HepG2 (cell line): ENCODE measurements around the gene SRF. TPM values are rescaled to one million over a fixed set of nuclear protein-coding genes. Genes with fewer than 3 reads are reported as not detected.

Experiments used
- ATAC-seq: fragments of 200-7000 bp; cut with Tn5 transposase; 3 replicates; pipeline ENCODE4 v1.9.1; 2020; ENCODE audit warnings: mild to moderate bottlenecking, moderate library complexity
- BruUV-seq: library from RNA; stranded (reverse); fragments of 400-500 nt; replicated peaks from 2 replicates; lab custom pipeline; 2021; lab: Mats Ljungman, UMichigan
- CTCF ChIA-PET: fragments of 300-600 bp; formaldehyde crosslinking; extraction: SDS; loops from one replicate; lab custom pipeline; 2021; ENCODE audit warnings: low total read pairs, inconsistent platforms, low intra/inter-chr PET ratio; lab: Yijun Ruan, JAX
- POLR2A ChIA-PET: fragments of 350-600 bp; sonication (Branson Sonifier 250); formaldehyde crosslinking; loops from one replicate; lab custom pipeline; 2020; ENCODE audit warnings: antibody characterized with exemption, inconsistent platforms; lab: Yijun Ruan, JAX
- DNase-seq: peaks from one replicate; pipeline ENCODE4 v3.0.0-alpha.2; 2015; ENCODE audit warnings: low spot score
- FAIRE-seq: peaks from 3 replicates; lab custom pipeline; 2011; peaks lifted over from hg19 to GRCh38; lab: Jason Lieb, UNC
- H2AFZ ChIP-seq: one replicate; pipeline ENCODE4 v1.6.1; 2011; ENCODE audit warnings: low read length, inconsistent platforms
- H3K27ac ChIP-seq: fragments of 300-600 bp; 3 replicates; pipeline ENCODE4 v1.8.0; 2011; ENCODE audit warnings: mixed run types, mild to moderate bottlenecking, mixed read lengths, low read length, inconsistent platforms; ENCODE audit not compliant: insufficient read depth; ENCODE audit errors: extremely low read length
- H3K27me3 ChIP-seq, 2 experiments: fragments of 200-600 bp in 1 of 2; 2 replicates in 1 of 2; 3 replicates in 1 of 2; pipeline versions ENCODE4 v1.6.0 to v1.8.0; 2011; ENCODE audit warnings: low read length in 2 of 2, mild to moderate bottlenecking in 2 of 2, moderate library complexity in 2 of 2, inconsistent platforms in 1 of 2; ENCODE audit not compliant: insufficient read depth in 2 of 2, control insufficient read depth in 1 of 2
- H3K36me3 ChIP-seq, 2 experiments: fragments of 200-600 bp in 1 of 2; replicated peaks in 1 of 2; 2 replicates in 1 of 2; 3 replicates in 1 of 2; pipeline versions ENCODE4 v1.5.1 to v1.8.0; 2011; ENCODE audit warnings: low read length in 2 of 2, inconsistent platforms in 1 of 2; ENCODE audit not compliant: insufficient read depth in 2 of 2, control insufficient read depth in 1 of 2
- H3K4me1 ChIP-seq: 2 replicates; pipeline ENCODE4 v1.5.1; 2012; ENCODE audit warnings: low read length, inconsistent platforms; ENCODE audit not compliant: insufficient read depth
- H3K4me2 ChIP-seq: 2 replicates; pipeline ENCODE4 v1.6.0; 2011; ENCODE audit warnings: low read depth, low read length, inconsistent platforms
- H3K4me3 ChIP-seq, 3 experiments: fragments of 200-600 bp in 1 of 3; sonication (generic), shearing (Covaris generic) in 1 of 3; replicated peaks in 1 of 3; 2 replicates each; pipeline ENCODE4 v1.5.1; 2011 to 2016; ENCODE audit warnings: low read length in 3 of 3, inconsistent platforms in 2 of 3, low read depth in 2 of 3, mild to moderate bottlenecking in 2 of 3, control low read depth in 1 of 3, mixed read lengths in 1 of 3; ENCODE audit not compliant: insufficient read depth in 1 of 3
- H3K79me2 ChIP-seq: one replicate; pipeline ENCODE4 v1.6.1; 2011; ENCODE audit warnings: low read length, inconsistent platforms; ENCODE audit not compliant: insufficient read depth
- H3K9ac ChIP-seq: 2 replicates; pipeline ENCODE4 v1.6.0; 2011; ENCODE audit warnings: mild to moderate bottlenecking, low read depth, low read length, inconsistent platforms; ENCODE audit not compliant: insufficient read depth
- H3K9me3 ChIP-seq: 2 replicates; pipeline ENCODE4 v1.5.1; 2012; ENCODE audit warnings: mild to moderate bottlenecking, low read length
- H4K20me1 ChIP-seq: 2 replicates; pipeline ENCODE4 v1.6.0; 2011; ENCODE audit warnings: inconsistent platforms, mild to moderate bottlenecking, low read length, moderate library complexity; ENCODE audit not compliant: insufficient read depth
- AGO2 ChIP-seq: fragments of 200-400 bp; formaldehyde crosslinking; optimal IDR thresholded peaks from 2 replicates; pipeline ENCODE3; 2017; ENCODE audit warnings: mild to moderate bottlenecking, low read depth, low read length, moderate library complexity
- FLYWCH1 ChIP-seq: sonication (generic); formaldehyde crosslinking; IDR thresholded peaks from 2 replicates; pipeline ENCODE4 v1.8.1; 2023; ENCODE audit warnings: mild to moderate bottlenecking, missing genetic modification reagents
- GMEB2 ChIP-seq: IDR thresholded peaks from 2 replicates; pipeline ENCODE4 v1.6.1; 2016; ENCODE audit warnings: missing biosample characterization, missing genetic modification reagents, low read depth
- NFIC ChIP-seq: IDR thresholded peaks from 2 replicates; pipeline ENCODE4 v1.6.1; 2012; ENCODE audit warnings: mild to moderate bottlenecking, low read length, inconsistent platforms
- RXRB ChIP-seq: IDR thresholded peaks from 2 replicates; pipeline ENCODE4 v1.6.1; 2016; ENCODE audit warnings: borderline replicate concordance, missing genetic modification reagents, missing compliant biosample characterization
- STAG1 ChIP-seq: sonication (generic); formaldehyde crosslinking; IDR thresholded peaks from 2 replicates; pipeline ENCODE4 v1.4.0; 2020; ENCODE audit warnings: missing genetic modification reagents
- ZNF20 ChIP-seq: sonication (generic); formaldehyde crosslinking; IDR thresholded peaks from 2 replicates; pipeline ENCODE4 v1.4.0; 2020; ENCODE audit warnings: mild to moderate bottlenecking, moderate library complexity, missing genetic modification reagents
- WGBS: methylation state at CpG from one replicate; pipeline ENCODE4 v1.1.6; 2017; ENCODE audit warnings: low lambda C conversion rate; 5-methylcytosine and 5-hydroxymethylcytosine counted together
- in situ Hi-C: cut with HindIII; loops from 2 replicates; pipeline ENCODE4 v1.10.0; 2017; ENCODE audit warnings: low pct_unique_long_range_greater_than_20kb; ENCODE audit not compliant: extremely low pct_ligation_motif_present
- intact Hi-C: fragments of 100-400 bp; cut with micrococcal nuclease; formaldehyde crosslinking; loops from one replicate; pipeline ENCODE4 v1.10.0; 2022; ENCODE audit not compliant: unreplicated experiment
- polyA plus RNA-seq, 8 experiments: library from polyadenylated mRNA; depleted of rRNA in 3 of 8; stranded (reverse) in 7 of 8; unstranded in 1 of 8; fragments of >200 nt; fragmentation: Illumina TruSeq in 4 of 8; extraction: Trizol in 4 of 8; gene quantifications; 2 replicates each; pipeline versions ENCODE4 v1.2.1 to v1.2.3, GENCODE V29; 2011 to 2016; ENCODE audit warnings: low read depth in 4 of 8, missing spikeins in 1 of 8, mixed read lengths in 1 of 8; ENCODE audit not compliant: insufficient read depth in 1 of 8
- total RNA-seq, 5 experiments: library from RNA; depleted of rRNA; stranded (reverse); fragments of >200 nt; fragmentation: Illumina TruSeq; extraction: Trizol; gene quantifications; 2 replicates each; pipeline ENCODE4 v1.2.3, GENCODE V29; 2016; ENCODE audit warnings: low read depth in 1 of 5
- TF ChIP-seq, protein P1 (sequence below): sonication (generic); formaldehyde crosslinking; IDR thresholded peaks from 2 replicates; pipeline ENCODE4 v1.5.1; 2020; ENCODE audit warnings: mild to moderate bottlenecking, missing genetic modification reagents, moderate library complexity
- TF ChIP-seq, protein P2 (sequence below): sonication (generic); formaldehyde crosslinking; conservative IDR thresholded peaks from 2 replicates; pipeline ENCODE4 v1.8.0; 2022; ENCODE audit warnings: missing genetic modification reagents
- TF ChIP-seq, protein P3 (sequence below): sonication (generic); formaldehyde crosslinking; IDR thresholded peaks from 2 replicates; pipeline ENCODE4 v1.8.0; 2022; ENCODE audit warnings: low read depth, missing genetic modification reagents

SRF gene
- total and polyA plus RNA-seq, 2 of the 13 experiments (the other 11 are each of a cell fraction or from before 2014, with no cell fraction given), result 25.5 to 44.1 TPM

DNA sequence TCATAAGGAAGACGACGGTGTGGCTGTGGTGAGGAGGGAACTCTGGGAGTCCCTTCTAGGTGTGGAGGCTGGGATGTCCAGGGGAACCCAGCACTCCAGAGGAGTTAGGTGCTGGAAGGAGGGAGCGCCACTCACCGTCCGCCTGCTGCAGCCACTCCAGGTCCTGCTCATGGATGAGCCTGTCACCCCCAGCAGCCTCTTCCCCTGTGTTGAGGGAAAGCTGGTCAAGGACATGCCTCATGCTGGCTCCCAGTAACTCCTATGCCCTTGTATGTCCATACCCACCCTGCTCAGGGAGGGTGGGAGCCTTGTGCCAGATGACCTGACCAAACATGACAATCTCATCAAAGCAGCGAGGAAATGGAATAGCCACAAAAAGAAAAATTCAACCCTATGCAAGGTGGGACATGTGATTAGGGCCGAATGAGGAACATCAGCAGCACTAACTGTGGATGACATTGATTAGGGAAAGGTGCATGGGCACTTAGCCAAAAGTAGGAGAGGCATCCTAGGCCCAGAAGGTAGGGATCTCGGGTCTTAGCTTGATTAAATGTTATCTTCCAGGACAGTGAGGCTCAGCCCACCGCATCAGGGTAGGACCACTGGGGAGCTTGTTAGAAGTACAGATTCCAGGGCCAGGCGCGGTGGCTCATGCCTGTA is 55.3 kb downstream of the SRF start (continued):
- TF ChIP-seq, protein P1, sequence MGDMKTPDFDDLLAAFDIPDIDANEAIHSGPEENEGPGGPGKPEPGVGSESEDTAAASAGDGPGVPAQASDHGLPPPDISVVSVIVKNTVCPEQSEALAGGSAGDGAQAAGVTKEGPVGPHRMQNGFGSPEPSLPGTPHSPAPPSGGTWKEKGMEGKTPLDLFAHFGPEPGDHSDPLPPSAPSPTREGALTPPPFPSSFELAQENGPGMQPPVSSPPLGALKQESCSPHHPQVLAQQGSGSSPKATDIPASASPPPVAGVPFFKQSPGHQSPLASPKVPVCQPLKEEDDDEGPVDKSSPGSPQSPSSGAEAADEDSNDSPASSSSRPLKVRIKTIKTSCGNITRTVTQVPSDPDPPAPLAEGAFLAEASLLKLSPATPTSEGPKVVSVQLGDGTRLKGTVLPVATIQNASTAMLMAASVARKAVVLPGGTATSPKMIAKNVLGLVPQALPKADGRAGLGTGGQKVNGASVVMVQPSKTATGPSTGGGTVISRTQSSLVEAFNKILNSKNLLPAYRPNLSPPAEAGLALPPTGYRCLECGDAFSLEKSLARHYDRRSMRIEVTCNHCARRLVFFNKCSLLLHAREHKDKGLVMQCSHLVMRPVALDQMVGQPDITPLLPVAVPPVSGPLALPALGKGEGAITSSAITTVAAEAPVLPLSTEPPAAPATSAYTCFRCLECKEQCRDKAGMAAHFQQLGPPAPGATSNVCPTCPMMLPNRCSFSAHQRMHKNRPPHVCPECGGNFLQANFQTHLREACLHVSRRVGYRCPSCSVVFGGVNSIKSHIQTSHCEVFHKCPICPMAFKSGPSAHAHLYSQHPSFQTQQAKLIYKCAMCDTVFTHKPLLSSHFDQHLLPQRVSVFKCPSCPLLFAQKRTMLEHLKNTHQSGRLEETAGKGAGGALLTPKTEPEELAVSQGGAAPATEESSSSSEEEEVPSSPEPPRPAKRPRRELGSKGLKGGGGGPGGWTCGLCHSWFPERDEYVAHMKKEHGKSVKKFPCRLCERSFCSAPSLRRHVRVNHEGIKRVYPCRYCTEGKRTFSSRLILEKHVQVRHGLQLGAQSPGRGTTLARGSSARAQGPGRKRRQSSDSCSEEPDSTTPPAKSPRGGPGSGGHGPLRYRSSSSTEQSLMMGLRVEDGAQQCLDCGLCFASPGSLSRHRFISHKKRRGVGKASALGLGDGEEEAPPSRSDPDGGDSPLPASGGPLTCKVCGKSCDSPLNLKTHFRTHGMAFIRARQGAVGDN (CRISPR knock-in tag), result 0 out of 2 replicates have a peak, but pooled peaks have one; percentile 15
- peak; percentile 18 for TF ChIP-seq AGO2

- peaks cover 6% of the 10 kb centered on the region for H3K79me2 ChIP-seq
- no peaks in the 10 kb centered on the region for H4K20me1 ChIP-seq
- POLR2A ChIA-PET, result interaction anchor here (0.7 to 3.2 kb wide), 23 partner anchors 9 to 346 kb away, joined by 3 to 12 read pairs (median 4); partner anchors contain the start of genes ABCC10, CUL9, KLC4 and MRPL2
- H2AFZ ChIP-seq, result peak within 1 kb of the TSS; percentile 49
- WGBS, result 8% methylated on average over 32 of the region's 82 CpGs
- peak within 1 kb of the TSS; percentile 79 for H3K4me2 ChIP-seq
- peak within 1 kb of the TSS; percentile 69 to 82 (median 81) for H3K4me3 ChIP-seq
- FAIRE-seq (no peak), DNase-seq (peak; percentile 59), ATAC-seq (peak; percentile 95)
- peaks cover 27% of the 10 kb centered on the region for H3K4me1 ChIP-seq
- 0 out of 5 replicates have a peak, but pooled peaks cover 0 to 10% of the 10 kb centered on the region in 2 experiments for H3K36me3 ChIP-seq
- H3K9ac ChIP-seq, result peak within 1 kb of the TSS; percentile 89
- BruUV-seq, result no TSS peak
- H3K27me3 ChIP-seq, result peaks cover 0 to 18% of the 10 kb centered on the region in 2 experiments; a peak in 2 of 5 replicates
- in situ Hi-C loops, result no loop called here
- CTCF ChIA-PET, result interaction anchor here (1.3 to 2.9 kb wide), 3 partner anchors 33 to 126 kb away, joined by 3 to 13 read pairs (median 7); no protein-coding TSS in a partner anchor
- intact Hi-C loops, result loop anchor here (1.0 kb wide), 1 partner anchor 55 kb away; no protein-coding TSS in a partner anchor
- no peaks in the 10 kb centered on the region for H3K9me3 ChIP-seq
- H3K27ac ChIP-seq, result peak within 1 kb of the TSS; percentile 49
- TF ChIP-seq STAG1 (CRISPR knock-in tag) (peak; percentile 74), RXRB (CRISPR knock-in tag) (no peak; the same call in 1 of the 2 replicates), FLYWCH1 (CRISPR knock-in tag) (peak; percentile 69; the same call in 1 of the 2 replicates), ZNF20 (CRISPR knock-in tag) (no peak), NFIC (no peak; the same call in 1 of the 2 replicates), GMEB2 (no peak)
- TF ChIP-seq, protein P2, sequence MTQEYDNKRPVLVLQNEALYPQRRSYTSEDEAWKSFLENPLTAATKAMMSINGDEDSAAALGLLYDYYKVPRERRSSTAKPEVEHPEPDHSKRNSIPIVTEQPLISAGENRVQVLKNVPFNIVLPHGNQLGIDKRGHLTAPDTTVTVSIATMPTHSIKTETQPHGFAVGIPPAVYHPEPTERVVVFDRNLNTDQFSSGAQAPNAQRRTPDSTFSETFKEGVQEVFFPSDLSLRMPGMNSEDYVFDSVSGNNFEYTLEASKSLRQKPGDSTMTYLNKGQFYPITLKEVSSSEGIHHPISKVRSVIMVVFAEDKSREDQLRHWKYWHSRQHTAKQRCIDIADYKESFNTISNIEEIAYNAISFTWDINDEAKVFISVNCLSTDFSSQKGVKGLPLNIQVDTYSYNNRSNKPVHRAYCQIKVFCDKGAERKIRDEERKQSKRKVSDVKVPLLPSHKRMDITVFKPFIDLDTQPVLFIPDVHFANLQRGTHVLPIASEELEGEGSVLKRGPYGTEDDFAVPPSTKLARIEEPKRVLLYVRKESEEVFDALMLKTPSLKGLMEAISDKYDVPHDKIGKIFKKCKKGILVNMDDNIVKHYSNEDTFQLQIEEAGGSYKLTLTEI (CRISPR knock-in tag), result no peak
- TF ChIP-seq, protein P3, sequence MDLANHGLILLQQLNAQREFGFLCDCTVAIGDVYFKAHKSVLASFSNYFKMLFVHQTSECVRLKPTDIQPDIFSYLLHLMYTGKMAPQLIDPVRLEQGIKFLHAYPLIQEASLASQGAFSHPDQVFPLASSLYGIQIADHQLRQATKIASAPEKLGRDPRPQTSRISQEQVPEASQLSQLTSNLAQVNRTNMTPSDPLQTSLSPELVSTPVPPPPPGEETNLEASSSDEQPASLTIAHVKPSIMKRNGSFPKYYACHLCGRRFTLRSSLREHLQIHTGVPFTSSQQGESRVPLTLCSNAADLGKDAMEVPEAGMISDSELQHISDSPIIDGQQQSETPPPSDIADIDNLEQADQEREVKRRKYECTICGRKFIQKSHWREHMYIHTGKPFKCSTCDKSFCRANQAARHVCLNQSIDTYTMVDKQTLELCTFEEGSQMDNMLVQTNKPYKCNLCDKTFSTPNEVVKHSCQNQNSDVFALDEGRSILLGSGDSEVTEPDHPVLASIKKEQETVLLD (CRISPR knock-in tag), result peak; percentile 79; the same call in 1 of the 2 replicates
These were observed 58.1 kb downstream of the SRF start, which contains the start of gene DNPH1 for GRCh38 chr6:43228951-43229802. Gene DNPH1 (minus strand): TSS chr6:43229481. CDS start chr6:43229456, 25 bp downstream.
